Measurements from ENCODE around the gene SSTR5.

Gene SSTR5

DNA sequence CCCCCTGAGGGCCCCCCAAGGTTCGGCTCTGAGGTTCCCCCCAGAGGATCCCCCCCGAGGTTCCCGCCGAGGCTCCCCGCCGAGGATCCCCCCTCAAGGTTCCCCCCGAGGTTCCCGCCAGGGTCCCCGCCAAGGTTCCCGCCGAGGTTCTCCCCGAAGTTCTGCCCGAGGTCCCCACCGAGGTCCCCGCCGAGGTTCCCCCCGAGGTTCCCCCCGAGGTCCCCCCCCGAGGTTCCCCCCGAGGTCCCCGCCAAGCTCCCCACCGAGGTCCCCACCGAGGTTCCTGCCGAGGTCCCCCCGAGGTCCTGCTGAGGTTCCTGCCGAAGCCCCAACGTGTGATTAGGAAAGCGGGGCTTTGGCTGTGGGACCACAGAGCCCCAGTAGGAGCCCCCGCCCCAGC lies 32.2 kb upstream of the SSTR5 start:
- no peak for DNase-seq (ENCODE audit: low spot score)

DNA sequence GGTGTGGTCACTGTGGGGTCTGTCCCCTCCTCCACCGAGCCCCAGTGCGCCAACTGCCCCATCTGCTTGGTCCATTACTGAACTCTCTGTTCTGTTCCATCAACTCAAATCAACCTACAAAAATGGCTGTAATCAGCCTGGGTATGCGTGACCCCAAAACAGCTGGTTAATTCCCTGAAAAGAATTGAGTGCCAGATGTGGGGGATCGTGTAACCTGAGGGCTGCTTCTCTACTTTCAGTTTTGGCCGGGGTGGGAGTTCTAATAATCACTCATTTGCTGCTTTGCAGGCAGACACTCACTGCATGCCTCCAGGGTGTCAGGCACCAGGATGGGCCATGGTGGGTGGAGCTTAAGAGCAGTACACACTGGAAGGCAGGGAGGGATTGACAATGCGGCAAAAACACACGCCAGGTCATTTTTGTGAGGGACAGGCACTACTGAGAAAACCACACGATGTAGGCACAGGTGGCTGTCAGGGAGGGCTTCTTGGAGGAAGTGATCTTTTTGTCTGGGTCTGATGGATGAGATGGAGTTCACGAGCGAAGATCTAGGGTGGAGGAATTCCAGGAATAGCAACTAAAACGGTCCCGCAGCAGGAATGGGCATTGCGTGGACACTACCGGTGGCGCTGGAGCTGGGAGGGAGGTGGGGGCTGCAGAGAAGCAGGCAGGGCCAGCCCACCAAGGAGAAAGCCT lies 30.4 kb upstream of the SSTR5 start:
- no peak for DNase-seq (ENCODE audit: low spot score)

DNA sequence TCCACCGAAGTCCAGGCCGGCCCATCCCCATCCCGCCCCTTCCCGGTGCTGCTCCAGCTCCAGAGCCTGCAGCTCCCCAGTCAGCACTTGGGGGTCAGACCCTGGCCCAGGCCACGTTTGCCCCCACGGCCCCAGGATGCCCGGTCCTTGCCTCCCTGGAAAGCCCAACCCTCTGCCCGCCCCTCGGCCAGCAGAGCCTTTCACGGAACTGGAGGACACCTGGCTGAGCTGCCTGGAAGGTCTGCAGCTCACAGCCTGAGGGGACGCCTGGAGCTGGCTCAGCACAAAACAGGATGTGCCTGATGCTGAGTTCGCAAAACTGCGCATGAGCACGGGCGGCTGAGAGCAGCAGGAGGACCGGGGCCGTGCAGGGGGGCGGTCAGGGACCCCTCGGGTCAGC lies 29.7 kb upstream of the SSTR5 start:
- peak; percentile 65 for DNase-seq (ENCODE audit: low spot score)

DNA sequence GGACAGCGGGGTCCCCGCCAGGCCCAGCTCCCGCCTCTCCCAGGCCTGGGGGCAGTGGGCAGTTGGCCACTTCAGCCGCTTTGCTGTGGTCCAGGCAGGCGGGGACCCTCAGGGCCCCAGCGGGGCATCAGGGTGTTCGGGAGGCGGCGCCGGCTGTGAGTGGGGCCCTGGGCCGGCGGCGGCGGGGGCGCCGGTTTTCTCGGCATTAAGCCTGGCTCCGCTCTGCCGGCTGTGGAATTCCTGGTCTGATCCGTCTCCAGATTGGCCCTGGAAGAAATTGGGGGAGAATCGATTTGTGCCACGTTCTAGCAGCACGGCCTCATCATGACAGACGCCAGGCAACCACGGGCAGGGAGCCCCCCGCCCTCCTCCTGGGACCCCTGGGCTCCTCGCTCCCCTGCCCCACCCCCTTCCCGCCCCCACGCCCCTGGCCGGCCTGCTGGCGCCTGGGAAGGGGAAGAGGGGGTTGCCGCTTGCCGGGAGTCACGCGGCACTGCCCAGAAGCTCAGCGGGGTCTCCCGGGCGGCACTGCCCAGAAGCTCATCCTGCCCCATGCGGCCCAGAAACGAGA lies 28.6 kb upstream of the SSTR5 start:
- peak; percentile 65 for DNase-seq (ENCODE audit: low spot score)

DNA sequence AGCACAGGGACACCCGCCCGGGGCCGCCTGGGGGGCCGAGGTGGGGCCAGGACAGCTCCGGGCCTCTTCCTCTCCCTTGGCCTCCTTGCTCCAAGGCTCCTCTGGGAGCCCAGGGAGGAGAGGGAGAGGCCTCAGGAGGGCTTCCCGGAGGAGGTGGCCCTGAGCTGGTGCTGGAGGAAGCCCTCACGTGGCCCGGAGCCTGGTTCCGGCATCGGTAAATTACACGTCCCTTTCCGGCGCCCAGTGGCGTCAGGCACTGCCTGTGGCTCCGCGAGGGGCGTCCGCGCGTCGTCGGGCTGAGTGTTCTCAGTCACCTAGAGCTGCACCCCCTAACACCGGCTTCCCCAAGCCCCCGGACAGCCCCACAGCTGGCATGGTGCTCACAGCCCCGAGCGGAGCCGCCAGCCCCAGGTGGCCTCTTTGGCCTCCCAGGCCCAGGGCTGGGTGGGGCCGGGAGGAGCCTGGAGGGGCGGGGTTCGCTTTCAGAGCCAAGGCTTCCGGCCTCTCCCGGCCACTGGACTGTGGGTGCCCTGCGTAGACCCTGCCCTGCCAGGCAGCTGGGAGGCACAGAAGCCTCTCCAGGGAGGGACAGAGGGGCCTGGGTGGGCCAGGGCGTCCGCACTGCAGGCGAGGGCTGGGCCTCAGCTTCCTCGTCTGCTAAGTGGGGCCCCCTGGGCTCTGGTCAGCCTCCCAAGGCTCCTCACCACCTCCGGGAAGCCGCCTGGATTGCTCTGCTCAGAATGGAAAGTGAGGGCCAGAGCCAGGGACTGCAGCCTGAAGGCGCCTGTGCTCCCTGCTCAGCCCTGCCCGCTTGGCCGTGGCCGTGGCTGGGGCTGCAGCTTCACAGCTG lies 27.9 kb upstream of the SSTR5 start:
- no peak for DNase-seq (ENCODE audit: low spot score)

DNA sequence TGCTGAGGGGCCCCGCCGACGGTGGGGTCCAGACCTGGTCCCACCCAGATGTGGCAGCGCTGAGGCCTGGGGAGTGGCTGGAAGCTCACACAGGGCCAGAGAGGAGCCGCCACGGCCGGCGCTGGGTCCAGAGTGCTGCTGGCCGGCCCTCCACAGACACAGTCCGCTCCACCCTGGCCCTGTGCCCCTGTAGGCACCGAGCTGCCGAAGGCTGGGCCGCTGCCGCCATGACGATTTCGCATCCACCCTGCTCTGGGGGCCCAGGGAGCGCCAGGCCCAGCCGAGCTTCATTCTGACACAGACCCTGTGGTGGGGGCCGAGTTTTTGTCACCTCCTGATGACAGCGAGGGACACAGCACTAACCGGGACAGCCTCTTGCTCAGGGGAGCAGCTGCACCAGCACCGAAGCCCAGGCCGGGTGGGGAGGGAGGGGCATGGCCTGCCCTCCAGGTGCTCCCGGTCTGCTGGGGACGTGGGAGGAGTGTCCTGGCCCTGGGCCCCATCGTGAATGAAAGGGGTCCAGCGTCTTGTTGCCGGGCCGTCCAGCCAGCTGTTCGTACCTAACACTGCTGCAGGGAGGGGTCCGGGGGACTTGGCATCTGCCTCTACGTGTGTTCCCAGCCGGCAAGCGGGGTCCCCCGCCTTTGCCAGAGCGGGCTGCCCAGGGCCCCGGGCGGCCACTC lies 27.1 kb upstream of the SSTR5 start:
- DNase-seq (ENCODE audit: low spot score) = no peak

DNA sequence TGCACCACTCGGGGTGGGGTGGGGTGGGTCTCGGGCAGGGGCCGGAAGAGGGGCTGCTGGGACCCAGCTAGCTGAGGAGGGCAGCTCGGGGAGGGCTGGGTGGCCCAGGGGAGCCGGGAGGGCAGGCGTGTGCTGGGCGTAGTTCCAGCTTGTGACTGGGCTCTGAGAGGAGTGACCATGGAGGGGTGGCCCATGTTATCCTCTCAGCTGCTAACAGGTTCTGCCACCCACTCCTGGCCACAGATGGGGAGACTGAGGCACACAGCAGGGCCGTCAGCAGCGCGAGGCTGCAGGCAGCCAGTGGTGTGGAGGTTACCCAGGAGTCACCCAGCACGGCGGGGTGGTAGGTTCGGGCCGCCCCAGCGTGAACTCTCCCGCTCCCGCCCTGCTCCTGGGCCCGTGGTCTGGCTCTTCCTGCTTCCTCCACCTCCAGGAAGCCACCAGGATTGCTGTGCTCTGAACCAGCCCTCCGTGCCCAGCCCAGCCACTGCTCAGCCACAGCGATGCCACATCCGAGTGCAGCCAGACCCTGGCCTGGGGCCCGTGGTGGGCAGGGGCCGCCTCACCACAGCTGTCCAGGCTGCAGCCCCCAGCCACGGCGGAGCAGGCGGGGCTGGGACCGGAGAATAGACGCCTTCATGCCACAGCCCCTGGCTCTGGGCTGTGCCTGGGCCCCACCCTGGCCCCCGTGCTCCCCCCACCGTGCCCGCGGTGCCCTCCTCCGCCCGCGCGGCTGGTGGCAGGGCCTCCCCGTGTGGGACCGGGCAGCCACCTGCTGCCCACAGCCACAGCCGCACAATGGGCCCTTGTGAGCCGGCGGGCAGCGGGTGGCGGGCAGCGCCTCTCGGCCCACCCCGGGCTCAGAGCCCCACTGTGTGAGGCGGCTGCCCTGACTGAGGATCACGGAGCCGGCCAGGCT lies 26.3 kb upstream of the SSTR5 start:
- DNase-seq (ENCODE audit: low spot score) = no peak

DNA sequence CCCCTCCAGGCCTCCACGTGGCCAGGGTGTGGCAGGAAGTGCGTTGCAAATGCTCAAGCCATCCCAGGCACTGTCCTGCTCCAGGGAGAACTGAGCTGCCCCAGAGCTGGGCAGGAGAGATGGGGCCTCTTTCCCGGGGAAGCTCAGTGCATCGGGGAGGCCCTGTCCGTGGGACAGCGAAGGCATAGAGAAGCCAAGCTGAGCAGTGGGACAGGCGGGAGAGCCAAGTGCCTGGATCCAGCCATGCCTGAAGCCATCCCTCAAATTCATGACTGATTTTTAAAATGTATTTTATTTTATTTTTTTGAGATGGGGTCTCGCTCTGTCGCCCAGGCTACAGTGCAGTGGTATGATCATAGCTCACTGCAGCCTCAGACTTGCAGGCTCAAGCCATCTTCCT lies 25.4 kb upstream of the SSTR5 start:
- no peak for DNase-seq (ENCODE audit: low spot score)

DNA sequence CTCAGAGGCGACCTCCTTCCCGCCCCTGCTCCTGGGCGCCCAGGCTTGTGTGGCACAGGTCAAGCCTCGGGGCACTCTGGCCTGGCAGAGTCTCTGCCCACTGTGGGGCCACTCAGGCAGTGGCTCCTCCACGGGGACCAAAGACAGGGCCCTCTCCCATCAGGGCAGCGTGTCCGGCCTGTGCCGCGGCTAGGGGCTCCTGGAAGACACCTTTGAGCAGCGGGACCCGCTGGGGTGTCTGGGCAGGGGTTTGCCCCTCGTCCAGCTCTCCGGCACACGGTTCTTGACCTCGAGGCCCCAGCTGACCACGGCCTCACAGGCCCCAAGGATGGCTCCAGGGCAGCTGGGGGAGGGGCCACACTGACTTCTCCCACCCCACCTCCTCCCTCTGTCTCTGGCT lies 24.7 kb upstream of the SSTR5 start:
- DNase-seq (ENCODE audit: low spot score) = no peak

DNA sequence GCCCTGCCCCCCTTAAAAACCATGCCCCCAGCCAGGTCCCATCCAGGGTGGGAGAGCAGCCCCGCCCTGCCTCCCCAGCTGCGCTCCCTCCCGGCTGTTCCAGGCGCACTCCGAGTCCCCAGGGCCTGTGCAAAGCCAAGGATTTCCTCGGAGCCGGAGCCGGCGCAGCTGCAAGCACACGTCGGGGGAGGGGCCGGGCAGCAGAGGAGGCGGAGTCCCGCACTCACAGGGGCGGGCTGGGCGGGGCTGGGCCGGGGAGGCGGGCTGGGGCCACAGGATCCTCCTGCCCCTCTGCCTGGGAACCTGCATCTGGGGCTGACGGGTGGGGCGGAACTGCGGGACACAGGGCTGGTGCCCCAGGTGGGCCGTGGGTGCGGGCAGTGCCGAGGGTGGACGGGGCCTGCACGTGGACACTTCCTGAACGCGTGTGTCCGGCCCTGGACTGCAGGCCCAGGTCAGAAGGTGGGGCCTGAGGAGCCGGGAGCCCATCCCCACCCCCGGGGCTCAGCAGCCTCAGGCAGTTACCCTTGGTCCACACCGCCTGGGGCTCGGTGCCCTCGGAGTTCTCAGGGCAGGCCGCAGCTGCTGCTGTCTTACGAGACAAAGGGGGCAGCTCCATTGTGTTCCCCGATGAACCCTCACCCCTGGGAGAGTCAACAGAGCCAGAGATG lies 24.0 kb upstream of the SSTR5 start:
- DNase-seq (ENCODE audit: low spot score) = peak; percentile 89

DNA sequence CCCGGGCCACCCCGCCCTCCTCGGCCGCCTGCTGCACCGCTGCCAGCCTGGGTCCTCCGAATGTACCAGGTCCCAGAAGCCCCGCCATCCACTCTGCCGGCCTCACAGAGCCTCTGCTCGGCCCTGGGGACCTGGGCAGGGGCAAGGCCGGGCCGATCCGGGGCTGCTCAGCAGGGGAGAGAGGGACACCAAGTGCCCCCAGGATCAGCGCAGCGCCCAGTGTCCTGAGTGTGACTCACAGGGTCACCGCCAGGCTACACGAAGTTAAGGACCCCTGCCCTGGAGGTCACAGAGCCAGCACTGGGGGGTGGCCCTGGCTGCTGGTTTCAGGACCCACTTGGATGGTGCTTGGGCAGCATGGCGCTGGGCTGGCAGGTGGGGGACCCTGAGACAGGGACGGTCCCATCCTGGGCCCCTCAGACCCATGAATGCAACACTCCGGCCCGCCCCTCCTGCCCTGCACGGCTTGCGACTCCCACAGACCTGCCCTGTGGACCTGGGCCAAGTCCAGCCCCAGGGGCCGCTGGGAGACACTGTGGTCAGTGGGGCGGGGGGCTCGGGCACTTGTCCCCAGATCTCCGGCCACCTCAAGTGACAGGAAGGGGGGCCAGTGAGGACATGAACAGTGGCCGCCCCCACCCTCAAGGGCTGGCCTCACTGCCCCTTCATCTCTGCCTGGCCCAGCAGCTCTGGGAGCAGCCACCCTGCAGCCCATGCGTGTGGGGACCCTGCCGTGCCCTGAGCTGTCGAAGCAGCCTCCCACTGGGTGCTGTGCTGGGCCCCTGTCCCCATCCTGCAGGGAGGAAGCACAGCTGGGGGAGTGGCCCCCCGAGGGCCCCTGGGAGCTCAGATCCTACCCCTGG lies 23.2 kb upstream of the SSTR5 start:
- no peak for DNase-seq (ENCODE audit: low spot score)

DNA sequence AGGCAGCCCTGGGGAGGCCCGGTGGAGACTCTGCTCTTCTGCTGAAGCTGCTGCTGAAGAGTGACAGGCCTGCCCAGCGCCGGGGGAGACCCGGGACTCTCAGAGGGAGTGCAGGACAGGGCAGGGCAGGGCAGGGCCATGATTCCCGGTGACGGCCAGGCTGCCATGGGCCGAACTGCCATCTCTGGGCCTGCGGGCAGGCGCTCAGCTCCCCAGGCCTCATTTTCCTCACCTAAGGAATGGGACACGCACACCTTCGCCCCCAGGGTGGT lies 22.6 kb upstream of the SSTR5 start:
- DNase-seq (ENCODE audit: low spot score) = no peak

DNA sequence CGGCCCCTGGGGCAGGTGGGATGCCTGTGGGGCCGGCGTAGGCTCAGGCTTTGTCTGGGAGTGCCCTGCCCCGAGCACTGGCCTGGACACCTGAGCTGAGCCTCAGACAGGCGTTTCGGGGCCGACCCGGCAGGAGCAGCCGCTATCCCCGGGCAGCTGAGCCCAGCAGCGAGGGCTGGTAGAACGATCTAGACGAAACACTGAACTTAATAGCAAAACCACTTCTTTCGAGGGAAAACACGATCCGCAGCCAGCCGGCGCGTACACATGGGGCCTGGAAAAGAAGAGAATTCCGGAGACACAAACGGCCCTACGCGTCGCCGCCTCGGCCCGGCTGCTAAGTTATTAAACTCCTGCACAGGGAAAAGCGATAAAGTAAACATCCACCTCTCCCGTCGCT lies 22.0 kb upstream of the SSTR5 start:
- no peak for DNase-seq (ENCODE audit: low spot score)

DNA sequence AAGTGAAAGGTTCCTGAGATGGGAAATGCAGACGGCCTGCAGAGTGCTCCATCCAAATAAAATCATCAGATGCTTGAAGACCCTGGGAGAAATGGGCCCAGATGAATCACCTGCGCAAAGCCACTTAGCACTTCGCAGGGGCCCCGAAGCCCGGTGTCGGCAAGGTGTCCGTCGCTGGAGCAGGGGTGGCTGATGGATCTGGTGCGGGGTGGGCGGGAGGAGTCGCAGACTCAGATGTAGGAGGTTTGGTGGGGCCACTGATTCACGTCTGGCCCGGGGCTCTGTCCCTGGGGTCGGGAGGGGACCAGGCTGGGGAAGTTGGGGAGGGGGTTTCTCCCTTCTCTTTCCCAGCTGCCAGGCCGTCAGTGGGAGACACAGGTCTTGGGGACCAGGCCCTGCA lies 21.6 kb upstream of the SSTR5 start:
- no peak for DNase-seq (ENCODE audit: low spot score)

DNA sequence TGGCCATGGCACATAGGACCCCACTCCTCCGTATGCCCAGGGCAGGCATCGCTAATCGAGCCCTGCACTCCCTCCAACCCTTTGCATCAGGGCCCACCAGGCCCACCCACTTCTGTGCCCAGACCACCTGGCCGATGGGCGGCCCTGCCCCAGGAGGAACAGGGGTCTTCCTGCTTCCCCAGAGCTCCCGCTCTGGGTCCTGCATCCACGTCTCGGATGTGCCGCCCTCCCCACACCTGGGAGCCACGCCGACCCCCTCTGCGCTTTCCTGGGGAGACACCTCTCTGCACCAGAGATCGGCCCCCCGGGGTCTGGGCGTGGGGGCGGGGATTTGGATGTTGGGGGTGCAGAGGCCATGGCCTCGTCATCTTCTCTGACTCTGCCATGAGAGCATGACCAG lies 21.1 kb upstream of the SSTR5 start:
- no peak for DNase-seq (ENCODE audit: low spot score)

DNA sequence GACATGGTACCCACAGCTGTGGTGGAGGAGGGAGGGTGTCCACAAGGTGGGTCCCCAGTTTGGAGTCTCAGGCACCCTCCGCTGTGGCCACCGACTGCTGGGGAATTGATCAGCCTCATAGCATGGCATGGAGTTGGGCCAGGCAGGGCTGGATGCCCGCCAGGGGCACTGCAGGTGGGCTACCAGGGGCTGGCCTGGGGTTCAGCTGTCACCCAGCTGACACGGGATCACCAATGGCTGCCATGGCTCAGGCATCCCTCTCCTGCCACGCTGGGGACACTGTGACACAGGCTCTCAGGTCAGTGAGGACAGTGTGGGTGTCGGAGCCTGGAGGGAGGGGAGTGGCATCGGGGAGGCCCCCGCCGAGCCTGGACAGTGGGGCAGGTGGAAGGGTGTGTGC lies 19.8 kb upstream of the SSTR5 start:
- DNase-seq (ENCODE audit: low spot score) = no peak

DNA sequence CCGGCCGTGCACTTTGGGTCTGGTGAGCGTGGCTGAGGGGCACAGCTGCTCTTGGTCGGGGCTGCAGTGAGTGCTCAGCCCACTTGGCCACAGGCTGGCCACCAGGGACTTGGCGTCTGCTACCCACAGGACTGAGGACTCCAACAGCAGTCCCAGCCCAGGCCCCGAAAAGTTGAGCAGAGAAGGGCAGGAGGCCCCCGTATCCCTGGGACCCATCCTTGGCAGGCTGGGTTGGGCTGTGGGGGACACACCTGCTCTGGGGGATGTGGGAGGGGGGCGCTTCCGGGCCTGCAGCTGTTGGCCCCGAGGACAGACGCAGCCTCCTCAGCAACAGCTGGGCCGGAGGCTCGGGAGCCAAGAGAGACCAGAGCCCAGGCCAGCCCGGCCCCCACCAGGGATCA lies 19.4 kb upstream of the SSTR5 start:
- no peak for DNase-seq (ENCODE audit: low spot score)

DNA sequence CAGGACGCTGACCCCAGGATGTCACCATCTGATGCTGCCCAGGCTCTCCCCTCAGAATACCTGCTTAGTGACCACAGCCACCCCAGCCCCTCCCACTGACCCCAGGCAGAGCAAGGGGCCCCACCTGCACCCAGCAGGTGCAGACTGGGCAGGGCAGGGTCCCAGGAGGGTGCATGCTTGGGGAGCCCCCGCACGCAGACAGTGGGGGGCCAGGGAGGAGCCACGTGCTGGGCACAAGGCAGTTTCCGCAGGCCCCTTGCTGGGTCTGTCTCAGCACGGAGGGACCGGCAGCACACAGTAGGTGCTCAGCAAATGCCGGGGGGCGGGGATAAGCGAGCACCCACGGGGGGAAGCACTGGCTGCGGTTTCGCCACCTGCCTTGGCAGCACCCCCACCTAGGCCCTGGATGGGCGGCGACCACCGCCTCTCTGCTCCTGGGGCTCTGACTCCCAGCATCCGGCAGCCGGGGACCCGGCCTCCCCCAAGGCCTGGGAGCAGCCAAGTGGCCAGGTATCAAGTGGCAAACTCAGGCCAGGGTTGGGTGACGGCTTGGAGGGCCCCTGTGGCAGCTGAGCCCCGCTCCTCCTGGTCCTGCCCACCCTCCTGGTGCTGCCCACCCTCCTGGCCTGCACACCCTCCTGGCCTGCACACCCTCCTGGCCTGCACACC lies 18.7 kb upstream of the SSTR5 start:
- DNase-seq (ENCODE audit: low spot score) = no peak

DNA sequence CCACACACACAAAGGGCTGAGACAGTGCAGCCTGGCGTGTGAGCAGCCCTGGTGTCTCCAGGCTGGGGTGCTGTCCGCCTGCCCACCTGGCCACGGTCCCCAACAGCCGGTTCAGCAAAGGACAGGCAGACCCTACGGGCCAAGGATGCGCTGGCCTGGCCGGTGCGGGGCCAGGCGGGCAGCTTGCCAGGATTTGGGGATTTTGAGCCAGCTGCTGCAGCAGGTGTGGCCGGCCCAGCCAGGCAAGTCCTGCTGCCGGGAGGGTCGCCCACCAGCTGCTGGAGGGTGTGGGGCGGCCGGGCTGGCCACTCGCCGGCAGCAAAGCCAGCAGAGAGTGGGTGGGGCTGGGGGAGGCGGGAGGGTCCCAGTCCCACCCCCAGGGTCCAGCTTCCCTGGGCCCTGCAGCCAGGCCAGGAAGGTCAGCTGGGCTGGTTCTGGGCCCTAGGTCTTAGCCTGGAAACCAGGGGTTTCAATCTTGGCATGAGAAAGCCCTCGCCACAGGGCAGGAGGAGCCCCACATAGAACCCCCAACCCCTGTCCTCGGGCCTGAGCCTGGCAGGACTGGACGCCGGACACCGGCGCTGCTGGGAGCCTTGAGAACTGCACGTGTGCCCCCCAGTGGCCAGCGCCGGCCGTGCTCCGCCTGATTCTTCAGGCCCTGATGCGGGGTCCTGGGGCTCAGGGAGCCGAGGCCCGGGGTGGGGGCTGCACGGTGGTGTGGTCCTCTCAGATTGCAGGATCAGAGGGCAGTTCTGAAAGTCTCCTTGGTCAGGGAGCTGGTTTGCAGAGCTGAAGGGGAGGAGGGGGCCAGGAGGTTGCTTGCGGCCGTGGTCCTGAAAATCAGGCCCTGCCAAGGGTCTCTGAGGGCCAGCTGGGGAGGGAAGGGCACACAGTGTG lies 17.6 kb upstream of the SSTR5 start:
- peak; percentile 82 for DNase-seq (ENCODE audit: low spot score)

Measured in D341Med (cell line).